ENCODE data around the gene RASSF8.

Gene RASSF8

DNA sequence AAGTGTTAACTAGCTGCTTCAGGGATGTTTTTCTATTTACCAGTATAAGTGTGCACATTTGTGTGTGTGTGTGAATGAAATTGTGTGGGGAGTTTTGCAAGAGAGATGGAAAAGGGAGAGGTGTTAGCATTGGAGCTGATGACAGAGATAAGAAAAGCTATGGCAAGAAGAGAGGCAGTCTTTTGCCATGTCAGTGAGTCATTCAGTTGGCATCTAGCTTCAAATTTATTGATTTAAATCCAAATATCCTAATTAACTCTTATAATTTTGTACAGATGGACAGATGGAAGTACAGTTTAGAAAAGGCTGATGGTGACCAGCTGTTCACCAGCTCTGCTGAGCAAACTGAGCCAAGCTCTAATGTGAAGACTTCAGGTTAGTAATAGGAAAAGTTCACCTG is 169.7 kb downstream of the RASSF8 start:
- no peak for DNase-seq

Data from hematopoietic multipotent progenitor cell treated with erythropoietin and hydrocortisone succinate and interleukin-3 and kit ligand, for 4 days (in vitro differentiated cells).